NCI-H128 (cell line): ENCODE data around the gene WWTR1.

Source experiments
- DNase-seq: peaks from one replicate; lab custom pipeline; 2025; ENCODE audit not compliant: unreplicated experiment; lab: John Stamatoyannopoulos, UW

Gene WWTR1

DNA sequence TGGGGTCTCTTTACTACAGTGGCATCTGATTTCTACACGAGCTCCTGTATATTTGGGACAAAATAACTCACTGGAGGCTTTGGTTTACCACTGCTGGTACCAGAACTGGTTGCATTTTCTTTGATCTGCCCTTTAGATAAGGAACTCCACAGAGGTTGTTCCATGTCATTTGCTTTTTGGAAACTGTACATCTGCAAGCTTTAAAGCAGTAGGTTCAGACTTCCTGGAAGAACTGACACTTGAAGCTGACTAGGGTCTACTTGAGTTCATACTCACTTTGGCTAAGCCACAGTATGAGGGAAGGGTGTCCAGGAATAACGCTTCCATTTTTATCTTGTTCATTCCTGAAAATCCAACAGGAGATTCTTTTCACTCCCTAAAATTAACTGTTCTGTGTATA, 86.4 kb downstream of the WWTR1 start:
- no peak for DNase-seq

GRCh38 chr3:149570016-149570415, 87.8 kb downstream of the WWTR1 start:
- DNase-seq, result no peak

GRCh38 chr3:149567381-149567780, 90.4 kb downstream of the WWTR1 start:
- DNase-seq, result no peak

DNA sequence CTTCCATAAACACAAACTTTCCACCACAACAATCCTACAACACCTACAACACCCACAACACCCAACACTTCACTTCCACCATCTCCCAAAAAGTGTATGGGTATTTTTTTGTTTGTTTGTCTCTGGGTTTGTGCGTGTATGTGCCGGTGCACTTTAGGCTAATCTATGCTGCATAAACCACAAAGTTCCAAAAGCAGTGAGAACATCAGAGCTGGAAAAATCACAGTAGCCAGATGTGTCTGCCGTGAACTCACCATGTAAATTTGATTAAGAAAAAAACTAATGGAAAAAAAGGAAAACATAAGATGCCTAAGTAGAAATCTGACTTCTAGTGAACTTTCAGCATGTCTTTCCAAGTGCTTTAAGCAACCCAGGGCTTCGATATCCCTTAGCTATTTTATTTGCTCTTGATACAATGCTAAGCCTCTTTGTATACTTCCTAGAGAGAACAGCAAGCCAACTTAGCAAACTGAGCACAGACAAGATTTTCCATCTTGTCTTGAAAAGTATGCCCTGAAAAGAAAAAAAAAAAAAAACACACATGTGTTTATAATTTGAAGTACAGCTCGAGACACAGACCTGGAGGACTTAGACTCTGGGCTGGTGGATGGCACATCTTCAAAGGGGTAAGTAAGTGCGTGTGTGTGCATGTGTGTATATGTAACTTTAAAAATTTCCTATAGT, 91.4 kb downstream of the WWTR1 start:
- no peak for DNase-seq

DNA sequence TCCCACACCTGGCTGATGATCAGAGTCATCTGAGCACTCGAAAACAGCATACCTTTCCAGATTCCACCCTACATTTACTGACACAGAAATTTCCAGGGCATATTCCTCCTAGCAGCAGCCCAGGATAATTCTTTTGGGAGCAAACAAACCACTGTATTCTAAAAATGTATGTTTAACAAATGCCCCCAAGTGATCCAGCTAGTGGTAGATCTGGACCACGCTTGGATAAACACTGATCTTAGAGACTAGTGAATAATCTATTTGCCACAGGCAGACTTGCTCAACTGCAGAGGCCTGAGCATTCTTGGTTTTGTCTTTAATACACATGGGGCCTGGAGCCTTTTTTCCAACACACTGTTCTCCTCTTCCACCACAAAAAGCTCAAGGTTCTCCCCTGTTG, 93.7 kb downstream of the WWTR1 start:
- no peak for DNase-seq

DNA sequence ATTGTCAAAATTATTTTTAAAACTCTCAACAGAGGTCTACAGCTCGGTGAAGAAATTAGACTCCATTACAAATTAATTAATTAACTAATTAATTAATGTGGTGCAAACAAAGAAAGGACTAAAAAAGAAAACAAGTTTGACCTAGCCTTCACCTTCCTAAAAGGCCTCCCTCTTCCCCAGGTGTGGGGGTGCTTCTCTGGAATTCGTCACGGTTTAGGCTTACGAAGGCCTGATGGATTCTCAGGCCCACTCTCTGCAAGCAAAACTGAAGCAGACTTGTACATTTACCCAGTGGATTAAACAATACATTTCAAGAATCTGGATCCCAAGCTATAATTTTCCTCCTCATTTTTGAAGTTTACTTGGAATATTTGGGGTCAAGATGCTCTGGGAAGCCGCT, 94.7 kb downstream of the WWTR1 start:
- no peak for DNase-seq

- DNase-seq, result no peak
Measured at GRCh38 chr3:149560617-149561016, 97.2 kb downstream of the WWTR1 start.

GRCh38 chr3:149560001-149560400, 97.8 kb downstream of the WWTR1 start:
- no peak for DNase-seq

DNA sequence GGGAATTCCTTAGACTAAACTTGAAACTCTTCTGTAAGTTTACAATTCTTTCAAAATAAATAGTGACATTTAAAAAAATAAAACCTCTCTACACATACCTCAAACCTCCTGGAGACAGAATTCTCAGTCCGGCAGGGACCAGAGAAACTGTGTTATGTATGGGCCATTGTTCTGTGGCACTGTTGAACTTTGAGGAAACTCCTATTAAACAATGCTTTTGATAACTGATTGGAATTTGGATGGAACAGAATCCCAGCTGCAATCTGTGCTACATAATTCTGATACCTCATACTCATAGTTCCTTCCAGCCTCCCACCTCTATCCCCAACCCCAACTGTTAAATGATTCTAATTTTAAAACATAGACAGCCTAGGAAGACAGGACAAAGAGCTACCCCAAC, 98.3 kb downstream of the WWTR1 start:
- no peak for DNase-seq

GRCh38 chr3:149555927-149556326, 101.9 kb downstream of the WWTR1 start:
- DNase-seq, result no peak

DNA sequence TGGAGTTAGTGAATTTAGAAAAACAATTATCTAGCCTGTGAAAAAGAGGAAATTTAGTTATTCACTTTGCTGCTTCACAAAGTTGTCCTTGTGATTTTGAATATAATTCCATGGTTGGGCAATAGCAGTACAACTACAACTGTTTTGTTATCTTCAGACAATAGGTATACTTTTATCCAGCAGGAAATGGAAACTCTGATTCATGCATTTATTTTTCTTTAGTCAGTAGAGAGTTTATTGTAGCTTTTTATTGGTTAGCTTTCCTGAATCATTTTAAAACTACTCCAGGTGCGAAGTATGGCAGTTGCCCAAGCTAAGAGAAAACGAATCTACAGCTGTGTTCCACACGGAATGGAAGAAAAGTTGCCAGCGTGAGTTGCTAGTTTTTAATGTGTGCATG, 103.0 kb downstream of the WWTR1 start:
- DNase-seq, result no peak

- DNase-seq, result no peak
Measured at GRCh38 chr3:149553781-149554451, 103.9 kb downstream of the WWTR1 start.

GRCh38 chr3:149552700-149553099, 105.1 kb downstream of the WWTR1 start:
- DNase-seq, result no peak

GRCh38 chr3:149551500-149551899, 106.3 kb downstream of the WWTR1 start:
- no peak for DNase-seq

DNA sequence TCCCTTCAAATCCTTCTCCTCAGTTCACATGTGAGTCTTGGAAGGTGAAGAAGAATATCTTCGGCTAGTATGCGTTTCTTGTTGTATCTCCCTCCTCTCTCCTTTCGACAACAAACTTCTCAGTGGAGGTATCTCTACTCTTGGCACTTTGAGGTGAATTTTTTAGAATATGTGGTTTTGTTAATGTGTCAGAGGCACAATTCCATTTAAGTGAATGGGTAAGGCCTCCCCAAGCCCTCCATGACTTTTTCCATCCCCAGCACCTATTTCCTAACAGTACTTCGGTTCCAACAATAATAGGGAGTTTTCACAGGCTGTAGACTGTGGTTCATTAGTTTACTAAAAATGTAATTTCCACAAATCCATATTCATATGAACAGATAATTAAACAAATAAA, 109.2 kb downstream of the WWTR1 start:
- DNase-seq, result no peak

GRCh38 chr3:149547954-149548668, 109.7 kb downstream of the WWTR1 start:
- no peak for DNase-seq

DNA sequence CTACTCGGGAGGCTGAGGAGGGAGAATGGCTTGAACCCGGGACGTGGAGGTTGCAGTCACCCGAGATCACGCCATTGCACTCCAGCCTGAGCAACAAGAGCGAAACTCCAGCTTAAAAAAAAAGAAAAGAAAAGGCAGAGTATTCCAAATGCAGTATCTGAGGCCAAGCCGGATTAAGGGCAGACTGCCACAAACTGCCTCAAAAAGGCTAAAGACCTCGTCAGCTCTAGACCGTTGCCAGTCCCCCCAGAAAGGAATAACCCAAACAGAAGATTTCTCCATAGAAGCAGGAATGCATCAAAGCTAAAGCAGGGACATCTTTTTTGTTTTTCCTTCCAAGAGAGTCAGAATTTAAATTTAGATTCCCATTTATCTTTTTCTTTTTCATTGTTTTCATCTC, 110.4 kb downstream of the WWTR1 start:
- no peak for DNase-seq

DNA sequence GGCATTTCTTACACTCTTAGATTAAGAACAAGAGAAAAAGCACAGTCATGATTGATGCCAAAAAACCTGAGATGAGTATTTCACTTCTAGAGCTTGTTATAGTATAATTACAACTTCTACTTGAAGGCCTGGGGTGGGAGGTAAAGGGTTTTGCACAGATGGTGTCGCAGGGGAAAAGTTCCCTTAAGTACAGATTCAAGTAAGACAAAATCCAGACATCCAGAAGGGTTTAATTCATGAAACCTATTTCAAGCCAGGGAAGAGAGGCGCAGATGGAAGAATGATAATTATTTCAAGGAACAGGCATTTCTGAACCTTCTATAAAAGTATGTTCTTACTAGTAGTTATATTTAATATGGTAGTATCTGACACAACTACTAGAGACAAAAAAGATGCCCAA, 112.8 kb downstream of the WWTR1 start:
- DNase-seq, result no peak

DNA sequence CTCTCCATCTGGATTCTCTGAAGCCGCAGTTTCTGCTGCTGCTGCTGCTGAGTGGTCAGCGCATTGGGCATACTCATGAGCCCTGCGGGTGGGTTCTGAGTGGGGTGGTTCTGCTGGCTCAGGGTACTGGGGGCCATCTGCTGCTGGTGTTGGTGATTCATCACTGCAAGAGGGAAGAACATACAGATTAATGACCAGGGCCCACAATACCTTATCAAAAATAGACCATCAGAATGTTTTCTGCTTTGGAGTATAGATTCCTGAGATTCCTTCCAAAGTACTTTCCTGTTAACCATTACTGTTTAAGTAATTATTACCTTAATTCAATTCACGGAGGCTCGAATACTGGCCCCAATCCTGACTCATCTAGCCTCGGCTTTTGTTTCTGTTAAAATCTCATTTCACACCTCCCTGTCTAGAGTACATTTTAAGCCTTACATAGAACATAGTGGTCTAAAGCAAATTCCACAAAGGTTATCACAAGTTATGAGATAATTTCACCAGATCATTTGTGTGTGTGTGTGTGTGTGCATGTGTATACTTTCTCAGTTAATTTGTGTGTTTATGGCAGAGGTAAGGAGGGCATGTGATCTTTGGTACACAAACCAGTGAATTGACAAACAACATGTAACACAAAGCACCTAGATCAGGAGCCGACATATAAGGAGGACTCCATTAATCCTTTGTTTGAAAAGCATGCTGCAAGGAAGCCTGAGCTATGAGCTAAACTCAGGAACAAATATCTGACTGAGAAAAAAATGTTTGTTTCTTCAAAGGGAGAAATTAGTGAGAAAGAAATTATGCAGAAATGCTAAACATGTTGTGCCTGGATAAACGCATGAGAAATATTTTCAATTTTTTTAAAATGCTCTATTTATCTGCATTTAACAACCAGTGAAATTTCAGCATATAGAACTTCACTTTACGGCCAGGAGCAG, 115.2 kb downstream of the WWTR1 start:
- DNase-seq, result no peak

DNA sequence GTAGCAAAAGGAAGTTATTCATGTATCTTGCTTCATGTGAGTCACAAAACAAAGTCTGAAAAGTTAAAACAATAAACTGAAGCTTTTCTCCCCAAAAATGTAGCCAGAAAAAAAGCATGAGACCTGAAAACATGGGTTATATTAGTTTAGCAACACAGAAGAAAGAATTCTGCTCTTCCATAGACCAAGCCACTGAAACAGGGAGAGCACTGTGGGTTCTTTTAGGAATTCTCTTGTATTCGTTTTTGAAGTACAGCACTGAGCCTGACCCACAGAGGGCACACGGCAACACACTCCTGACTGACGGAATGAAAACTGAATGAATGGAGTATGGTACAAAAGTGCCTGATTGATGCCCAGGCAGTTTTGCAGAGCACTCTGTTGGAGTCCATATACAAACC, 116.7 kb downstream of the WWTR1 start:
- no peak for DNase-seq

DNA sequence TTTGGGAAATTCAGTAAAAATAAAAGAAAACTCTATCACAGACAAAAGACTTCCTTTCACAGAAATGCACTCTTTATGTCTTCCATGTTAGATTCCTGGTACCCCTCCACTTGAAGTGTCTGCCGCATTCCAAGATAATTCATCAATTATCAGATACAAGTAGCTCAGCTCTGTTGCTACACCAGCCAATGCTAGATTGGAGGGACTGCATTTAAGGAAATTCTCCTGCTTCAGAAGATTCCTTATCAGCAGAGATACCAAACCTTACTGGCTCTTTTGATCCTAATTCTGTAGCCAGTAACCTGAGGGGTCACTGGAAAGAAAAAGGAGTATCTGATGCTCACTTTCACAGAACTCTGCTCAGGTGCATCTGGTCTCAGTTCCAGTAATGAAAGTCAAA, 119.5 kb downstream of the WWTR1 start:
- DNase-seq, result no peak
